RPMI8226 (cell line): ENCODE data around the gene IER3.
"Not testable (repeated sequence)": the region's sequence is repeated elsewhere in the genome, so short reads cannot be mapped to it uniquely, and the experiment has no call there.

ENCODE experiments used
- DNase-seq: peaks from one replicate; pipeline ENCODE4 v3.0.0-alpha.2; 2015

Gene IER3

GRCh38 chr6:30722280-30723112, 21.9 kb downstream of the IER3 start:
- DNase-seq, result peak; percentile 83

GRCh38 chr6:30722025-30722279, 22.4 kb downstream of the IER3 start:
- peak; percentile 31 for DNase-seq

- peak; percentile 97 for DNase-seq
Observed at GRCh38 chr6:30721198-30722024, 22.9 kb downstream of the IER3 start.

GRCh38 chr6:30720738-30721197, 23.6 kb downstream of the IER3 start:
- DNase-seq, result peak; percentile 90

- peak; percentile 99 for DNase-seq
Observed at GRCh38 chr6:30719791-30720737, 24.3 kb downstream of the IER3 start, which contains the start of gene TUBB. Gene TUBB, plus strand, starts transcription at chr6:30720352. Its CDS starts 155 bp downstream, at chr6:30720507.

- DNase-seq, result no peak
Observed at GRCh38 chr6:30719356-30719755, 25.0 kb downstream of the IER3 start.

GRCh38 chr6:30717845-30718720, 26.3 kb downstream of the IER3 start:
- not testable (repeated sequence) for DNase-seq

- peak; percentile 100 for DNase-seq
Observed at GRCh38 chr6:30717129-30717844, 27.1 kb downstream of the IER3 start, which contains the start of gene MDC1. Gene MDC1, minus strand, starts transcription at chr6:30717281. Its CDS starts 2,106 bp downstream, at chr6:30715175.

- DNase-seq, result no peak
Observed at GRCh38 chr6:30716879-30717128, 27.5 kb downstream of the IER3 start.

GRCh38 chr6:30714263-30714662, 30.1 kb downstream of the IER3 start:
- DNase-seq, result no peak

- no peak for DNase-seq
Observed at GRCh38 chr6:30712441-30712945, 31.9 kb downstream of the IER3 start.

- no peak for DNase-seq
Observed at GRCh38 chr6:30711758-30712380, 32.5 kb downstream of the IER3 start.

GRCh38 chr6:30709101-30709868, 35.1 kb downstream of the IER3 start:
- DNase-seq, result no peak

- DNase-seq, result peak; percentile 81
Observed at GRCh38 chr6:30707281-30707850, 37.0 kb downstream of the IER3 start.

- DNase-seq, result no peak
Observed at GRCh38 chr6:30705620-30706019, 38.7 kb downstream of the IER3 start.

GRCh38 chr6:30703821-30704220, 40.5 kb downstream of the IER3 start:
- DNase-seq, result no peak

GRCh38 chr6:30703011-30703410, 41.3 kb downstream of the IER3 start:
- DNase-seq, result no peak

GRCh38 chr6:30700340-30700739, 44.0 kb downstream of the IER3 start:
- no peak for DNase-seq

- DNase-seq, result no peak
Observed at GRCh38 chr6:30696432-30696831, 47.9 kb downstream of the IER3 start.
